NCI-H2107 treated with DMSO at 0.1 percent for 48 hours (cell line): ENCODE data around the gene RASGRP3.

Experiments
- DNase-seq: peaks from one replicate; lab custom pipeline; 2025; ENCODE audit not compliant: unreplicated experiment; lab: John Stamatoyannopoulos, UW

Gene RASGRP3

DNA sequence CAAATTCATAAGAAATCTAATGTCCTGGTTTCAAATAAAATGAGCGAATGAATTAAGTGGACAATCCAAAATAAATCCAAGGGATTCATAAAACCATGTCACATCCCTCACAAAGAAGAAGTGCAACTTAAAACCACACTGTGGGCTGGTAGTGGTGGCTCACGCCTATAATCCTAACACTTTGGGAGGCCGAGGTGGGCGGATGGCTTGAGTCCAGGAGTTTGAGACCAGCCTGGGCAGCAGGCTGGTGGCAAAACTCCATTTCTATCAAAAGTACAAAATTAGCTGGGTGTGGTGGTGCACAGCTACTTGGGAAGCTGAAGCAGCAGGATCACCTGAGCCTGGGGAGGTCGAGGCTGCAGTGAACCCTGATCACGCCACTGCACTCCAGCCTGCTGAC is 97.2 kb downstream of the RASGRP3 start:
- no peak for DNase-seq

DNA sequence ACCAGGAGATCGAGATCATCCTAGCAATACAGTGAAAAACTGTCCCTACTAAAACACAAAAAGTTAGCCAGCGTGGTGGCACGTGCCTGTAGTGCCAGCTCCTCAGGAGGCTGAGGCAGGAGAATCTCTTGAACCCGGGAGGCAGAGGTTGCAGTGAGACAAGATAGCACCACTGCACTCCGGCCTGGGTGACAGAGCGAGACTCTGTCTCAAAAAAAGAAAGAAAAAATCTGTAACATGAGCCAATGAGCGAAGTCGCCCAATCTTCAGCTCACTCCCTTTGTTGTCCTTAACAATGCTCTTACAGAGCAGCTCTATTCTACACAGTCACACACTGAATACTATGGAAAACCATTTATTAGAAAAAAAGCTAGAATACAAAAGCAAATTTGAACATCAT is 100.6 kb downstream of the RASGRP3 start:
- DNase-seq = no peak

DNA sequence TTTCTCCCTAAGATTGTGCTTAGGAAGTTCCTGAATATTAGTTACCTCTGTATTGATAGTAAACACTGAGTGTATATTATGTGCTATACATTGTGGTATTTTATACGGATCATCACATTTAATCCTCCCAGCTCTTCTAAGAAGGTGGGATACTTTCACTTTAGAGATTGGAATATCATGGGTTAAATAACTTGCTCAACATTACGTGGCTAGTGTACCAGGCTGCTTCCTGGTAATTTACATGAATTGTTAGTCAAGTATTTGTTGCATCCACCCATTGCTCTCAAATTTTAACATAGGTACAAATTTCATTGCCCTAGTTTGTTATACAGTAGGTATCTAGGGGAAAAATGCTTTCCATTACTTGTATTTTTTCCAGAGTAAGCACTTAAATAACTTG is 101.2 kb downstream of the RASGRP3 start:
- DNase-seq = no peak

DNA sequence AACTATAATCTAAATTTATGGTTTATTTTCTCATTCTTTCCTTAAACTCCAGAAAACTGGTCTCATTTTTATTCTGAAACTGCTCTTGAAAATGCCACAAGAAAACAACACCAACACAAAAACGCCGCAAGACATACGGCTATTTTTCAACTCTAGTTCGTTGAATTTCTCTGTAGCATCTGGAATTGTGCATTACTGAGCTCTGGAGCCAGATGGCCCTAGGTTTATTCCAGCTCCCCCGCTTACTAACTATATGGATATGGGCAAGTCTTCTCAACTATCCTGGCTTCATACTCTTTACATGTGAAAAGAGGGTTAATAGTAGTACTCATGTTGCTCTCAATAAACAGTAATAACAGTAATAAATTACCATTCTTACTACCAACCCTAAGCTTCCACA is 102.8 kb downstream of the RASGRP3 start:
- no peak for DNase-seq

DNA sequence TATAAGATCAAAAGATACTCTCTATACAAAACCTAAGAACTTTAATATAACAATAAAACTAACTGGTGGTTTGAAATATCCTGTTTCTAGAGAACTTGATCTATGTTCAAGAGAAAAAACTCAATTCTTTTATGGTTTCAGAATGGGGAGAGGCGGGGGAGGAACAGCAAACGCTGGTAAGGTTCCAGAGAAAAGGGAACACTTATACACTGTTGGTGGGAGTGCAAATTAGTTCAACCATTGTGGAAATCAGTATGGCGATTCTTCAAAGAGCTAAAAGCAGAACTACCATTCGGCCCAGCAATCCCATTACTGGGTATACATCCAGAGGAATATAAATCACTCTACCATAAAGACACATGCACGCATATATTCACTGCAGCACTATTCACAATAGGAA is 105.4 kb downstream of the RASGRP3 start:
- no peak for DNase-seq

DNA sequence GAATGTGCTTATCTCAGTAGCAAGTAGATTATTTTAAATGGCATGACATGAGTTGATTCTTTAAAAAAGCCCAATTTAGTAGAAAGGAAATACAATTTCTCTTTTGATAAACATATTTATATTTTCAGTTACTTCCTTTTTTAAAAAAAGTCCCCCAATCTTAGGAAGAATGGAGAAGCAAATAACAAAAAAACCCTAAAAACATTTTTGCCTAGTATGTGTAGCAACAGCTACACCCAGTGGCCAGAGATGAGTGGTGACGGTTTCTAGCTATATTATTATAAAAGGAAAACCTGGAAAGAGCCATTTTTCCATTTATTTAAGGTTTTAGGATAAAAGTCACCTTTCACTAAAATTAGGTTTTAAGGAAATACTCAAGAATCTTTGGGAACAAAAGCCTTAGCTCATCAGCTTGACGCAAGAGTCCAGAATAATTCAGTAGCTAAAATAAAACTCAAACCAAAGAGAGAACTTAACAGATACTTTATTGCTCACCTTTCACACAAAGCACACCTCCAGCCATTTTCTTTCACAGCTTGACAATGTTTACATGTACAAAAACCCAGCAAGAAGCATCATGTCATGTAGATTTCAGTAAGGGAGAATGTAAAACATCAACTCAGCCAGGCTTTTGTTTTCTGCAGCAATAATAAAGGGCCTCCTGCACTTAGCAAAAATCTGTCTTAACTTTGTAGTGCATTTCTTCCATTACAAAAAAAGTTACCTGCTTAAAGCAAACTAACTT is 106.9 kb downstream of the RASGRP3 start:
- DNase-seq = no peak

DNA sequence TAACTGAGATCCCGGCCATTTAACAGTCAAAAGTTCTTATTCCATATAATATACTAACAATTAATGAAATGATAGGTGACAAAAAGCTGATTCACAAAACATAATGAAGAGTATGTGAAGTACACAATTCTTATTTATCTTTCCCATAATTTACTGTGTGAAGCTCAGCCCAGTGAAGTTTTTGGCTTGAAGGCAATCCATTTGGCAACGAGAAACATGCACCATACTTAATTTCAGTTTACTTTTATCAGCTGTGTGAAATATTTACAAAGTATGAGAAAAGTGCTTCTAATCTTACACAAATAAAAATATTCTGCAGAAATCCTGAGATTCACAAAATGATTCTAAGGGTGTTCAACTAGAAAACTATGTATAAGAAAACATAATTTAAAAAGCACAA is 110.3 kb downstream of the RASGRP3 start:
- DNase-seq = no peak

DNA sequence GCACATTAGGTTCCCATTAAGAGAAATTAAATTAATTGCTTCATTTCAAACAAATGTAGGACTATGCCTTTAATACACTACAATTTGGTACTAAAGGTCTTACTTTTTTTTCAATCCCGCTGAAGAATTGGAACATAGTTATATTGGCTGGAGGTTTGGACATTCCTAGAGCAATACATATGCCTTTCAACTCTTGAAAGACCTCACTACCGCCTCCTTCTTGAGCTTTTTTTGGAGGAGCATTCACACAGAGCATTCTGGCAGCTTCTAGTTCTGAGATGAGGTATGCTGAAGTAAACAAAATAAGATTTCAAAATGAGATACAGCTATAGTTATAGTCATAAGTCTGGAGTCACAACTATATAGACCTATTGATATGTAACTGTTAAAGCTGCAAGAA is 111.8 kb downstream of the RASGRP3 start:
- DNase-seq = no peak

DNA sequence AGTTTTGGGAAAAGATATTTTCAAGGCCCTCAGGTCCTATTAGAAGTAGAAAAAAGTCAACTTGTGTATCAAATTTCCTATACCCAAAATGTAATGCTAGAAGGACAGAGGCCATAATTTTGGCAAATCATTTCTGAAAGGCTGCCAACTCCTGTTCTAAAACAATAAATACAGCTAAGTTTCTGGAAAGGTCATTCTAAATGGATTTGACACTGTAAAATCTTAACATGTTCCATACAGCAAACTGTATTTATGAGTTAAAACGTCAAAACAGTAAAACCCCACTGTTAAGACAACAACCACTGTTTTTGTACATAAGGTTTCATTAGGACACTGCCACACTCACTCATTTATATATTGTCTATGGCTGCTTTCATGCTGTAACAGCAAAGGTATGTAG is 113.0 kb downstream of the RASGRP3 start:
- DNase-seq = no peak

DNA sequence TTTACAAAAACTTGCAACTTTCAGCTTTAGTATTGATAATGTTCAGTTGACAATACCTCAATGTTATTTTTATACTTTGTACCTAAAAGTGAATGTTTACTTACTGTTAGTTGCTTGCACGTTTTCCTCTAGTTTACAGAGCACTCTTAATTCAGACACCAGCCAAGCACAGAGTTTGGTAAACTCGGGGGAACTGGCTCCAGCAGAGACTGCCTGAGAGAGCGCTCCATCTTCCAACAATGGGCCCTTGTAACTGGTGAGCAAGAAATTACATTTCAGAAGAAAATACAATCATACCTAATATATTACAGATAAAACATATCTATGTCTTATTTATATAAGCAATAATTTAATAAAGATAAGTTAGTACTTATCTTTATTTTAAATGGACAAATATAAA is 118.9 kb downstream of the RASGRP3 start:
- DNase-seq = no peak

DNA sequence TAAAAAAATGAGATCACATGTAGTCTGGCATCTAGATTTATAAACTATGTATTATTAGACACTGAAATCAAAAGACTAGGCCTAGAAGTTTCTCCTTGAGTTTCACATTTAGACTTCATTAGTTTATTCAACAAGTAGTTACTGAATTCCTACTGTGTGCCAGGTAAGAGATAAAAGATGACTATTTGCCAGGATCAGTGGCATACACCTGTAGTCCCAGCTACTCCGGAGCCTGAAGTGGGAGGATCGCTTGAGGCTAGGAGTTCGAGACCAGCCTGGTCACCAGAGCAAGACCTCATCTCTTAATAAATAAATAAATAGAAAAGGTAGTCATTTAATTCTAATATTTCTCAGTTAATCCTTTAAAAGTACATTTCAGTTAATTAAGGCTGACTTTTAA is 120.6 kb downstream of the RASGRP3 start:
- no peak for DNase-seq

DNA sequence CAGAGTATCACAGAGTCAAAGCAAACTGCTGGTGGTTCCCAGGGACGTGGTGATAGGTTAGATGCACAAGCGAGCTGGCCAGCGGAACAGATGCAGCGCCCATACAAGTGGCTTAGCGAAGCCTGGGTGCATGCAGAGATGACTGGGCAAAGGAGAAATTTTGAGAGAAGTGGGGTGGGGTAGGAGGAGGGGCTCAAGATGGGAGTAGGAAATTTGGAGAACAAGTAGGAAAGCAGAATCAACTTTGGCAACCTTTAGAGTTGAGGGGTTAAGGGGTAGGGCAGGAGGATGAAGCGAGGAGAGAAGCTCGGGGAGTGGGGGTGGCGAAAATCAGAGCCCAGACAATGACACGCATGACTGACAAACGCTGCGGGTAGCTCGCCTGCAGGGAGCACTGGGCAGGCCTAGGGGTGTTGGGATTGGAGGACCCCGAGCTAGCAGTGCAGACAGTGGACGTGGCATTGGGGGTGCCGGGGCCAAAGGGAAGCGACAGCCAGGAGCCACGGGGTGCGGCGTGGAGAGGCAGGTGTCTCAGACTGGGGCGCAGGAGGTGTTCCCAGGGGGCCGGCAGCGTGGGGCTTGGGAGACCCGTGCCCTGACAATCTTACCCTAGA is 122.2 kb downstream of the RASGRP3 start:
- DNase-seq = peak; percentile 41

DNA sequence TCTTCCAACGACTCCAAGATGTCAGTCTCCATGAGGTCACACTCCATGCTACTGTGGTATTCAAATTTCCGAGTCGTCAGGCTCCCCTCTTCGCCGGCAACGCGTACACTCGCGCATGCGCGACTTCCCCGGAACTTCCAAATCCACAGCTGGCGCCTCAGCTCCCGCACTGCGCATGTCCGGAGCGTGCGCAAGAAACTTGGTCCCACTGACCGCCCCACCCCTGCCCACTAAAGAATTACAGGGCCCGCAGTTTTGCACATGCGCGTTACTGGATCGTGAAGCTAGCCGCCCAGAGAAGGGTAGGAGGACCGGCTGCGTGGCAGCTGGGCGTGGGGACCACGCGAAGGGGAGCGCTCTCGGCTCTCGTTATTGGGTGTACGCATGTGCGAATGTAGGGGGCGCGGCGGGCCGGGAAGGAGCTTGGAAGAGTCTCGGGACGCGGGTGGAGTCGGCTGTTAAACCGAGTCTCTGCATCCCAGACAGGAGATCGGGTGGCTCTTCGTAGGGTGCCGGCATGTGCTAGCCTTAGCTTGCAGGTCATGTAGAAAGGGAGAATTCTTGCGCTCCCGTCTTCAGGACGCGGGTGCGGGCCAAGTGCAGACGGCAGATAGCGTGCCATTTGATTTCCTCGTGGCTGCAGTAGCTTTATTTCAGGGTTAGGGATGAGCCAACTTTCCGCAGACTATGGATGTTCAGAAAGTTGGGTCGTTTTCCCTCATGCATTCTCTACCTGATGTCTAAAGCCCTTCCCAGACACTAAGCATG is 122.9 kb downstream of the RASGRP3 start, which contains the start of gene FAM98A:
Gene FAM98A, minus strand, starts transcription at position 125 of the 768 bp plus-strand sequence. Its CDS starts 78 bp downstream, at position 47.
- peak; percentile 97 for DNase-seq

DNA sequence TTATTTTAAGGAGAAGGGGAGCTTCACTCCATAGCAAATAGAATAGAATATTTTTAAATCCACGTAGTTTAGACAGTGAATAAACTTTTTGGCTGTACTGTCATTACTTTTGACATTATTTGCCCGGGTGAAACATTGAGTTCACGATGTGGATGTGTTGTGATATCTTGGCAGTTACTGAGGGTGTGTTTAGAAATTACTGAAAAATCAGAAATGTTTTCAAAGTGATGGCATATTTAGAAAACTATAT is 123.4 kb downstream of the RASGRP3 start:
- DNase-seq = no peak

DNA sequence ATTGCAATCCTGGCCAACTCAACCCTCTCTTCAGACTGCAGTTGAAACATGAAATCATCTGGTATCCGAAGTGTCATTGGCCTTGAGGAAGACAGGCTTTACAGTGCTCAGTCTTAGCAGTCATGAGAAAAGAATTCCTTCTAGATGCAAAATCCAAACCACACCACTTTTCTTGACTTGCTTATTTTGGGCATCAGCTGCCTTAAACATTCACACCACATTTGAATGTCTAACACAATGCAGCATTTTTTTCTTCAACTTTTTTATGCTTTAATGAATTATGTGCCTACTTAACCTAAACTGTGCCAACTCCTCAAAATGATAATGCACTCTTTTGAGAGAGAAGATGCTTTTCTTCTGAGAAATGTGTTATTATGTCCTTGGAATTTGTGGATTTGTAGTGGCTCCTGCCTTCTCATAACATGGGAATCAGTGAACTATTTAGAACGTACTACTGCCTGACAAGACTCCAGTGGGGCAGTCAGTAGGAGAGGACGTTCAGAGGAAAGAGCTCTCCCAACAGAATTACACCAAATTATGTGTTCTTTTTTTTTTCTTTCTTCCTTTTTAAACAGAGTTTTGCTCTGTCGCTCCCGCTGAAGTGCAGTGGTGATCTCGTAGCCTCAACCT is 125.9 kb downstream of the RASGRP3 start:
- DNase-seq = no peak

DNA sequence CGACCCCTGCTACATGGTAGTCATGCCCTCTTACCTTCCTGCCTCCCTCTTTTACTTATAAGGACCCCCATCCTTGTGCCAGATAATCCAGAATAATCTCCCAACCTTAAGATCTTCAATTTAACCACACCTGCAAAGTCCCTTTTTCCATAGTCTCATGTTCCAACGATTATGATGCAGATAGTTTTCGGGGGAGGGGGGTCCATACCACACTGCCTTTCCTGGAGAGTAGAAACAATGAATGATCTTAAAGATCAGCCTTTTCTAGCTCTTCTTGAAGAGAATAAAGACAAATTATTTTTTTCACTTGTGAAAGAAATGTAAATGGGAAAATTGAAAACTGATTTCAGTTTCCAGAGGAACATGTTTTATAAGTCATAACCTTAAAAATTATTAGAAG is 127.0 kb downstream of the RASGRP3 start:
- no peak for DNase-seq

DNA sequence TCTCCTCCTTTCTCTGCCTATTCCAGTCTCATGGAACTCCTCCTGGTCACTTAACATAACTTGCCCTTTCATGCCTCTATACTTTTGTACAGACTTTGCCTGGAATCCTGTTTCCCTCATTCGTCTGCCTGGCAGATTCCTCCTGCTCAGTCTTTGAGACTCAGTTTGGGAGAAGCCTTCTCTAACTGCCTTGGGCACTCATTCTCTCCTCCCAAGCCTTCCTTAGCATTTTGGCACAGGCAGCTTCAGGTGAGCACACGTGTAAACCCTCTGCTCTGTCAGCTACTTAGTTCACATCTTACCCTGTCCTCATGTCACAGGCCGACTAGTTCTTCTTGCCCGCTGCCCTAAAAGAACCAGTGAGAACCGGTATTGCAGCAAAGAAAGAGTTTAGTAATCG is 128.6 kb downstream of the RASGRP3 start:
- DNase-seq = no peak

DNA sequence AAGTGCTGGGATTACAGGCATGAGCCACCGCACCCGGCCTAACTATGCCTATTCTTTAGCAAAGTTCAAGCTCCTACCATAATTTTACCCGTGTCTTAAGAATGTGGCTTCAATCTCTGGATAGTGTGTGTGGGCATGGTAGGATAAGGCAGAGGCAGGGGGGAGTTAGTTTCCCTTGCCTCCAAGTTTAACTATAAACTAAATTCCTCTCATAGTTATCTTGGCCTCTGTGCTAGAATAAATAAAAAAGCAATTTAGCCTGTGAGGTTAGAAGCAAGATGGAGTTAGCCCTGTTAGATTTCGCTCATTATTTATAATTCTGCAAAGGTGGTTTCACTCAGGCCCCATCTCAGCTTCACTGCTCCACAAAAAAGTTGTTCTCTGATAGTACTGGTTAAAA is 129.7 kb downstream of the RASGRP3 start:
- DNase-seq = no peak

DNA sequence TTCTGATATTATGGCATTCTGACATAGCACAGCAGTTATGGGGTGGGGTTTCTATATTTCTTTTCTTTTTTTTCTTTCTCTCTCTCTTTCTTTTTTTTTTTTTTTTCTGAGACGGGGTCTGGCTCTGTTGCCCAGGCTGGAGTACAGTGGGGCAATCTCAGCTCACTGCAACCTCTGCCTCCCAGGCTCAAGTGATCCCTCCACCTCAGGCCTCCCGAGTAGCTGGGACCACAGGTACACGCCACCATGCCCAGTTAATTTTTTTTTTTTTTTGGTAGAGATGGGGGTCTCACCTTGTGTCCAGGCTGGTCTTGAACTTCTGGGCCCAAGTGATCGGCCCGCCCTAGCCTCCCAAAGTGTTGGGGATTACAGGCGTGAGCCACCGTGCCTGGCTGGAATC is 130.2 kb downstream of the RASGRP3 start:
- no peak for DNase-seq

DNA sequence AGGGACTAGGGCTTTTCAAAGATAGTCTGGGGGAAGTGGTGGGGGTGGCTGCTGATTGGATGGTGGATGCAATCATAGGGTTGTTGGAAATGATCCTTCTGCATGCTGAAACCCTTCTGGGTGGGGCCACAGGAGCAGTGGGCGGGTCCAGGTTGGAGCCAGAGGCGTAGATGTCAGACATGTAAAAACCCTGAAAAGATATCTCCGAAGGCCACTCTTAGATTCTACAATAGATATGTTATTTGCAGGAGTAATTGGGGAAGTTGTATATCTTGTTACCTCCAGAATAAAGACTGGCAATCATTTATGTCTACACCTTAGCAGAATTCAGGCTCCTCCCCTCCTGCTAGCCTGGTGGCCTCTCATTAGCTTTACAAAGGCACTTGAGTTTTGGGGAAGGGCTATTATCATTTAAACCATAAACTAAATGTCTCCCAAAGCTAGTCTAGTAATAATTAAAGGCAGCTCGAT is 130.8 kb downstream of the RASGRP3 start:
- DNase-seq = no peak

DNA sequence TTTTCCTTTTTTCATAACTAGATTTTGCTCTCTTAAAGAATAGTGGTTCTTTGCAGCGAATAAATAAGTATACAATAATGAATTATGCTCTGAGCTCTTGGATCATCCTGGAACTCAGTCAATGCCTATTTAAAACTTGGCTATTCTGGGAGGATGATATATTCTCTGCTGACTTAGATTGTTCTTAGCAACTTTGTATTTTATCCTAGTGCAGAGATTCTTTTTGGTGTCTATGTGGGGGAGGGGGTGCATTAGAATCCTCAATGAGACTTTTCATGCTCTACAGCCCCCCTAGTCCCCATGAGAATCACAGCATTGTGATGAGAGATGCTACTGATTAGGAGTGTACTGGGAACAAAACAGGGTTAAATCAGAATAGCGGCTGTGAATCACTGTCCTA is 131.5 kb downstream of the RASGRP3 start:
- no peak for DNase-seq

DNA sequence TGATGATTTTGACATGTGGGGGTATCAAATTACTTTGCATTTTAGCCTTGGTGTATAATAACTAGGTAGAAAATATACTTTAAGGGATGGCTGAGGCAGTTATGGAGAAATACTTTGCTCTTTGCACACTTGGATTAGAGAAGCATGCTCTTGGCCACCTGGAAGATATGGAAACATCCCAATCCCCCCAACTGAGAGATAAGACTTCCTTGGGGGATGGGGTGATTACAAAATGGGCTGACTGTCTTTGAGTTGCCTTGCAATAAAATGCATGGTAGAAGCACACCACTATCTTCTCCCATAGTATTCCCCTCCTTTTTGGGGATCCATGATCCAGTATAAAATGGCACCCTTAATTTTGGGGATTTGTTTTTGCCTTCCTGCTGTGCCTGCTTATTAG is 137.7 kb downstream of the RASGRP3 start:
- no peak for DNase-seq
